ENCODE results near the gene WNT6.

The WNT6 gene

GRCh38 chr2:218812096-218812815, 47.3 kb upstream of the WNT6 start:
- no peaks in the 10 kb centered on the region for H3K9me3 ChIP-seq (ENCODE audit: insufficient read depth, low read depth, low read length)
- no peaks in the 10 kb centered on the region for H3K36me3 ChIP-seq (ENCODE audit: insufficient read depth, low read length)
- no peak overlapping the region for H2AFZ ChIP-seq (ENCODE audit: low read length)
- TF ChIP-seq EZH2phosphoT487 (IDR thresholded peaks at IDR 0.05; ENCODE audit: borderline replicate concordance), result no peak
- TF ChIP-seq, protein P1, sequence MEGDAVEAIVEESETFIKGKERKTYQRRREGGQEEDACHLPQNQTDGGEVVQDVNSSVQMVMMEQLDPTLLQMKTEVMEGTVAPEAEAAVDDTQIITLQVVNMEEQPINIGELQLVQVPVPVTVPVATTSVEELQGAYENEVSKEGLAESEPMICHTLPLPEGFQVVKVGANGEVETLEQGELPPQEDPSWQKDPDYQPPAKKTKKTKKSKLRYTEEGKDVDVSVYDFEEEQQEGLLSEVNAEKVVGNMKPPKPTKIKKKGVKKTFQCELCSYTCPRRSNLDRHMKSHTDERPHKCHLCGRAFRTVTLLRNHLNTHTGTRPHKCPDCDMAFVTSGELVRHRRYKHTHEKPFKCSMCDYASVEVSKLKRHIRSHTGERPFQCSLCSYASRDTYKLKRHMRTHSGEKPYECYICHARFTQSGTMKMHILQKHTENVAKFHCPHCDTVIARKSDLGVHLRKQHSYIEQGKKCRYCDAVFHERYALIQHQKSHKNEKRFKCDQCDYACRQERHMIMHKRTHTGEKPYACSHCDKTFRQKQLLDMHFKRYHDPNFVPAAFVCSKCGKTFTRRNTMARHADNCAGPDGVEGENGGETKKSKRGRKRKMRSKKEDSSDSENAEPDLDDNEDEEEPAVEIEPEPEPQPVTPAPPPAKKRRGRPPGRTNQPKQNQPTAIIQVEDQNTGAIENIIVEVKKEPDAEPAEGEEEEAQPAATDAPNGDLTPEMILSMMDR (conservative IDR thresholded peaks at IDR 0.05; ENCODE audit: low read length), result no peak
- no peaks in the 10 kb centered on the region for H4K20me1 ChIP-seq (ENCODE audit: insufficient read depth, low read length, poor library complexity, severe bottlenecking)
- no peaks in the 10 kb centered on the region for H3F3A ChIP-seq (ENCODE audit: low read depth)
- H3K9ac ChIP-seq (ENCODE audit: low read depth, low read length, poor library complexity, severe bottlenecking), result no peak overlapping the region
- H3K4me1 ChIP-seq (ENCODE audit: insufficient read depth, low read length, poor library complexity, severe bottlenecking), result no peaks in the 10 kb centered on the region
- H3K79me2 ChIP-seq (ENCODE audit: insufficient read depth, low read length), result no peaks in the 10 kb centered on the region
- no peaks in the 10 kb centered on the region for H3K9me2 ChIP-seq (replicated peaks; ENCODE audit: low read depth, low read length)
- no peaks in the 10 kb centered on the region for H3K27me3 ChIP-seq (ENCODE audit: insufficient read depth, low read length, poor library complexity, severe bottlenecking)
- no peak overlapping the region for H3K4me2 ChIP-seq (ENCODE audit: low read depth, low read length, poor library complexity, severe bottlenecking)
- no peak overlapping the region for H3K4me3 ChIP-seq (ENCODE audit: low read length, poor library complexity, severe bottlenecking)

- Histone ChIP-seq H3K4me1 (ENCODE audit: insufficient read depth, low read length, poor library complexity, severe bottlenecking) (no peaks in the 10 kb centered on the region), H3K9me2 (replicated peaks; ENCODE audit: low read depth, low read length) (no peaks in the 10 kb centered on the region), H3K27me3 (ENCODE audit: insufficient read depth, low read length, poor library complexity, severe bottlenecking) (no peaks in the 10 kb centered on the region), H3K9me3 (ENCODE audit: insufficient read depth, low read depth, low read length) (no peaks in the 10 kb centered on the region), H3F3A (ENCODE audit: low read depth) (no peaks in the 10 kb centered on the region), H3K36me3 (ENCODE audit: insufficient read depth, low read length) (no peaks in the 10 kb centered on the region), H4K20me1 (ENCODE audit: insufficient read depth, low read length, poor library complexity, severe bottlenecking) (no peaks in the 10 kb centered on the region), H3K4me3 (ENCODE audit: low read length, poor library complexity, severe bottlenecking) (no peak overlapping the region), H3K79me2 (ENCODE audit: insufficient read depth, low read length) (no peaks in the 10 kb centered on the region), H3K4me2 (ENCODE audit: low read depth, low read length, poor library complexity, severe bottlenecking) (no peak overlapping the region), H3K9ac (ENCODE audit: low read depth, low read length, poor library complexity, severe bottlenecking) (no peak overlapping the region), H2AFZ (ENCODE audit: low read length) (no peak overlapping the region)
- TF ChIP-seq, protein P1 (conservative IDR thresholded peaks at IDR 0.05; ENCODE audit: low read length), result no peak
- TF ChIP-seq EZH2phosphoT487 (IDR thresholded peaks at IDR 0.05; ENCODE audit: borderline replicate concordance), result no peak
Measured at GRCh38 chr2:218812861-218813260, 46.7 kb upstream of the WNT6 start.

DNA sequence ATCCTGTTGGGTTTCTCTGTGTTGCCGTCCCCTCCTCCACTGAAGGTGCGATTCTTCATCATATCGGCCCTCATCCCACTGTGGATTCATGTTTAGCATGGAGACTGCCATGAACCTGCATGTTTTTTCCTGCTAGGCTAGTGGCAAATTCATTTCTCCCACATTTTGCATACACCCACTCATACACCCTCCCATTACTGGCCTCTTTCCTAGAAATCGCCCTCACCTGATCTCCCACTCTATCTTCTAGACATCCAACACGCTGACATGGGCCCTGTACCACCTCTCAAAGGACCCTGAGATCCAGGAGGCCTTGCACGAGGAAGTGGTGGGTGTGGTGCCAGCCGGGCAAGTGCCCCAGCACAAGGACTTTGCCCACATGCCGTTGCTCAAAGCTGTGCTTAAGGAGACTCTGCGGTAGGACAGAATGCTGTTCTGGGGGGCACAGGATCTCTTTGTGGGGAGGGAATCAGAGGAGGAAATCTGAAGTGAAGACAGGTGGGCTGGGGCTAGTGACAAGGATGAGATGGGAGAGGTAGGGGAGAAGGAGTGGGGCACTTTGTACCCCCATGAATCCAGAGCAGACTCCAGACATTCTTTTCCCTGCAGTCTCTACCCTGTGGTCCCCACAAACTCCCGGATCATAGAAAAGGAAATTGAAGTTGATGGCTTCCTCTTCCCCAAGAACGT, 45.7 kb upstream of the WNT6 start:
- no peaks in the 10 kb centered on the region for H3K27me3 ChIP-seq (ENCODE audit: insufficient read depth, low read length, poor library complexity, severe bottlenecking)

More for the DNA sequence above, 45.7 kb upstream of the WNT6 start:
- TF ChIP-seq, protein P1 (conservative IDR thresholded peaks at IDR 0.05; ENCODE audit: low read length), result no peak
- no peak for TF ChIP-seq EZH2phosphoT487 (IDR thresholded peaks at IDR 0.05; ENCODE audit: borderline replicate concordance)
- no peak overlapping the region for H3K9ac ChIP-seq (ENCODE audit: low read depth, low read length, poor library complexity, severe bottlenecking)
- no peak overlapping the region for H3K4me3 ChIP-seq (ENCODE audit: low read length, poor library complexity, severe bottlenecking)
- H3K9me2 ChIP-seq (replicated peaks; ENCODE audit: low read depth, low read length), result no peaks in the 10 kb centered on the region
- no peak overlapping the region for H3K4me2 ChIP-seq (ENCODE audit: low read depth, low read length, poor library complexity, severe bottlenecking)
- H4K20me1 ChIP-seq (ENCODE audit: insufficient read depth, low read length, poor library complexity, severe bottlenecking), result no peaks in the 10 kb centered on the region
- no peaks in the 10 kb centered on the region for H3F3A ChIP-seq (ENCODE audit: low read depth)
- H3K36me3 ChIP-seq (ENCODE audit: insufficient read depth, low read length), result no peaks in the 10 kb centered on the region
- H3K4me1 ChIP-seq (ENCODE audit: insufficient read depth, low read length, poor library complexity, severe bottlenecking), result no peaks in the 10 kb centered on the region
- H3K79me2 ChIP-seq (ENCODE audit: insufficient read depth, low read length), result no peaks in the 10 kb centered on the region
- no peaks in the 10 kb centered on the region for H3K9me3 ChIP-seq (ENCODE audit: insufficient read depth, low read depth, low read length)
- no peak overlapping the region for H2AFZ ChIP-seq (ENCODE audit: low read length)

All from Loucy (cell line).